TTC549 (cell line): Measurements from ENCODE around the gene VPREB1.
"Not testable (repeated sequence)": the region's sequence is repeated elsewhere in the genome, so short reads cannot be mapped to it uniquely, and the experiment has no call there.

Source experiments
- FAIRE-seq: peaks from 2 replicates; lab custom pipeline; 2012; peaks lifted over from hg19 to GRCh38; lab: Jason Lieb, UNC

VPREB1 gene, protein sequence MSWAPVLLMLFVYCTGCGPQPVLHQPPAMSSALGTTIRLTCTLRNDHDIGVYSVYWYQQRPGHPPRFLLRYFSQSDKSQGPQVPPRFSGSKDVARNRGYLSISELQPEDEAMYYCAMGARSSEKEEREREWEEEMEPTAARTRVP

DNA sequence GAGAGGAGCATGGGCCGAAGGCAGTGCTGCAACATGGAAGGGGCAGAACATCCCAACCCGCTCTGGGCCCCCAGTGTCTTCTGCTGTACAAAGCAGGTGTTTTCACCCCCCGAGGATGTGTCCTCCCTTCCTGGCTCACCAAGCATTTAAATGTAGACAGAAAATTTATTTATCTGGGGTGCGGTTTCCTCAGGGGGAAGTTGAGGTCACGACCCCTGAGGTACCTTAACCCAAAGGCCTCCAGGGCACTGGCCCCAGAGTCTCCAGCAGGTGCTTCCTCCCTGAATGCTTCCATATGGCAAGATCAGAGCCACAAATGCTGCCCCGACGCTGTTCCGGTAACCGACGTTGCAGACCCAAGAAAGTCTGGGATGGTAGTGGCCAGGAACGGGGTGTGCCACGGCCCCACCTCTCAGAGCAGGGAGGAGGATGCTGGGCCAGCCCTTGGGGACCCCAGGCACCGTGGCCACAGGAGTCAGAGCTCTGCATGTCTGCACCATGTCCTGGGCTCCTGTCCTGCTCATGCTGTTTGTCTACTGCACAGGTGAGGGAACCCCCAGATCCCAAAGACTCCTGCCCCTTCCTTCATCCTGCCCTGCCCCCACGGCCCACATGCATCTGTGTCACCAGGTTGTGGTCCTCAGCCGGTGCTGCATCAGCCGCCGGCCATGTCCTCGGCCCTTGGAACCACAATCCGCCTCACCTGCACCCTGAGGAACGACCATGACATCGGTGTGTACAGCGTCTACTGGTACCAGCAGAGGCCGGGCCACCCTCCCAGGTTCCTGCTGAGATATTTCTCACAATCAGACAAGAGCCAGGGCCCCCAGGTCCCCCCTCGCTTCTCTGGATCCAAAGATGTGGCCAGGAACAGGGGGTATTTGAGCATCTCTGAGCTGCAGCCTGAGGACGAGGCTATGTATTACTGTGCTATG, at the start of gene VPREB1:
Gene VPREB1, plus strand, starts transcription at position 471 of the 935 bp plus-strand sequence. Its CDS starts 28 bp downstream, at position 499.
- no peak for FAIRE-seq

DNA sequence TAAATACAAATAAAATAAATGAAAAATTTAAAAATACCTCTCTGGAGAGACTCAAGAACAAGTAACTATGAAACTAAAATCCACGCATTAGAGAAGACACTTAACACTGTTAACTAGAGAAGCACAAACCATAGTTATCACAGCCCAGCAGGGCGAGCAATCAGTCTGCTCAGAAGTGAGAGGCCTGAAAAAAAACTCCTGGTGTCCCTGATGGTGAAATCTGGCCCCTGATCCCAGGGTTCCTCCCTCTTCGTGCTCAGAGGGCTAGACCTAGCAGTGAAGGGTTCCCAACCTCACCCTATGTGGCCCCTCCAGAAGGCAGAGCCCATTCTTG, 49.7 kb upstream of the VPREB1 start:
- no peak for FAIRE-seq

DNA sequence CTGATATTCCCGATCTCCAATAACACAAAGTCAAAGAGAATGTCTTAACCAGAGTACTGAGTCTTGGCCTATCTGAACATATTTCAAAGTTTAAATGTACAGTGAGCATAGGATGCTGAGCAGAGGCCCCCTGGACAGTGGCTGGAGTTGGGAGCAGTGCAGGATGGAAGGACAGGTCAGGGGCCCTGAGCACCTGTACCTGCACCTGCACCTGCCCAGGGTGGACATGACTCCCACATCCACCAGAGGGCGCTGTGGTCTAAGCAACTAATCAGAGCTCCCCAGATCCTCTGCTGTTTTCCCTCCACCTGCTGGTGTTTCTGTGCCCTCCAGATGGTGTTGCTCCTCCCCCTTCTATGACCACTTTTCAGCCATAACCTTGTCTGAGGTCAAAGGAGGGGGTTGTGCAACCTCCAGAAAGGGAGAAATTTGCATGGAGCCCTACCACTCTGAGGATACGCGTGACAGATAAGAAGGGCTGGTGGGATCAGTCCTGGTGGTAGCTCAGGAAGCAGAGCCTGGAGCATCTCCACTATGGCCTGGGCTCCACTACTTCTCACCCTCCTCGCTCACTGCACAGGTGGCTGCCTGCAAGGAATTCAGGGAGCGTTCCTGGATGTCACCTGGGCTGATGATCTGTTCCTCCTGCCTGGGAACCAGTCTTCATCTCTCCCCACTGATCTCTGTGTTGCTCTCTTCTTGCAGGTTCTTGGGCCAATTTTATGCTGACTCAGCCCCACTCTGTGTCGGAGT, 49.1 kb upstream of the VPREB1 start:
- FAIRE-seq, result no peak

DNA sequence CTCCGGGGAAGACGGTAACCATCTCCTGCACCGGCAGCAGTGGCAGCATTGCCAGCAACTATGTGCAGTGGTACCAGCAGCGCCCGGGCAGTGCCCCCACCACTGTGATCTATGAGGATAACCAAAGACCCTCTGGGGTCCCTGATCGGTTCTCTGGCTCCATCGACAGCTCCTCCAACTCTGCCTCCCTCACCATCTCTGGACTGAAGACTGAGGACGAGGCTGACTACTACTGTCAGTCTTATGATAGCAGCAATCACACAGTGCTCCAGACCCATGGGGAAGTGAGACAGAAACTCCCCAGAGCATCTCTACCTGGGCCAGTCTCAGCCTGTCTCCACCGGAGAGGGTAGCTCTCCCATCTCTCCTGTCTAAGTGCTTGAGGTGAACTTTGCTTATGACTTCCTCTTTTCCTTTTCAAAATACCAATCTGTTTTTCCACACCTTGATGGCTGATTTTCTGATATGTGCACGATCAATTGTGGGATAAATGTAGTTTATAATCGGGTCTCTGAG, 48.5 kb upstream of the VPREB1 start:
- FAIRE-seq, result no peak

DNA sequence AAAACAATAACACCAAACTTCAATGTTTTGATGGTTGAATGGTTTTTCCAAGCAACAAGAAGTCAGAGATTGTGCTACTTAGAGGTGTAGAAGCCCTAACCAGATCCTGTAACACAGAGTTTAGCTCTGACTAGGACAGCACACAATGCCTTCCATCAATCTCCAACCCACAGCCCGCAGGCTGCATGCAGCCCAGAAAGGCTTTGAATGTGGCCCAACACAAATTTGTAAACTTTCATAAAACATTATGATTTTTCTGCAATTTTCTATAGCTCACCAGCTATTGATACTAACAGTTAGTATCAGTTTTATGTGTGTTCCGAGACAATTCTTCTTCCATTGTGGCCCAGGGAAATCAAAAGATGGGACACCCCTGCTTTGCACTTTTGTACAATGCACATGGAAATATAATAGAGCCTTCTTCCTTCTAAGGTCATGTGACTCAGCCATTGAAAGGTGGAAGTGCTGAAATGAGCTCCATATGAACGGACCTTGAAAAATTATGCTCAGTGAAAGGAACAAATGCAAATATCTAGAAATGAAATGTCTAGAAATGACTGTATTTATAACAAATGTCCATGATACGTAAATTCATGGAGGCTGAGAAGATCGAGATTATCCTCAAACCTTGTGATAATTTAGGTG, 47.6 kb upstream of the VPREB1 start:
- no peak for FAIRE-seq

DNA sequence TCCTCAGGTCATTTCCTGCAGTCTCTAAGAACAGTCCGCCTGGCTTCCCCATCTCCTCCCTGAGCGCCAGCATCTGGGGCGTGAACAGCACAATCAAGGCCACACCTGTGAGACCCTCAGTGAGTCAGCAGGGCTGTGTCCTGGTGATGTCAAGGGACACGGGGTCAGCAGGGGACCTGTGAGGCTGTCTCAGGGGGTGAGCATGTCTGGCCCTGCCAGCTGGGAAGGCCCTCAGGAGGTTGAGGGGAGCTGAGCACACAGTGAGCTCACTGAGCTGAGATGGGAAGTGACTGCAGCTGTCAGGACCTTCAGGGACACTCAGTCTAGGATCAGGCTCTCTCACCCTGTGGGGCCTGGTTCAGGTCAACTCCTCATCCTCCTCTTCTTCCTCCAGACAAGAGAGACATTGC, 46.6 kb upstream of the VPREB1 start:
- FAIRE-seq, result no peak

DNA sequence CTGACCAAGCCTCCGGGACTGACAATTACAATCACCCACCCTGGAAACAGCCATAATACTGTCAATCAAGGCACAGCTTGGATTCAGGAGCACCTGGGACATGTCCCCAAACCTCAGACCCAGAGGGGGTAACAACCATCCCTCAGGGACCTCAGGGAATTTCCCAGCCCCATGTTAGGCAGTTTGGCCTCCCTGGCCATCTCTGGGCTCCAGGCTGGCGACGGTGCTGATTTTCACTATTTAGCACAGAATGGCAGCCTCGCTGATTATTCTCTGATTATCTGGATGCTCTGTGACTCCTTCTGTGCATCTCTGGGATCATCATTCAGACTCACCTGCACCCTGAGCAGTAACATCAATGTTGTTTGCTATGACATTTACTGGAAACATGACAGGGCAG, 45.8 kb upstream of the VPREB1 start:
- no peak for FAIRE-seq

DNA sequence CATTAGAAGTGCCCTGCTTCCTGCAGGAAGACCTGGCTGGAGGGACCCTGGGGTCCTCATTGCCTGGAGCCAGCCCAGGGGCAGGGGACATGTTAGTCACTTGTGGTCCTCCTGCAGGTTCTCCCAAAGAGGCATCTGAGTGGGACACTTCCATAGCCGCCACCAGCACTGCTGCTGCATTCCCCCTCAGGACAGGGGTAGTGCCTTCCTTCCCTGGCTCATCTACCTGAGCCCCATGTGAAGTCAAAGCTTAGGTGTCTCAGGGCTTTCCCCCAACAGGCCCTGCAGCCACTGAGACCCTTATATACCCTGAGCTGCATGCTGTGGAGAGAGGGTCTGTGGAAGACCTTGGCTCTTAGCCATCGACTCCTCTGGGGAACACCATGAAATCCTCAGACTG, 45.0 kb upstream of the VPREB1 start:
- FAIRE-seq, result no peak

DNA sequence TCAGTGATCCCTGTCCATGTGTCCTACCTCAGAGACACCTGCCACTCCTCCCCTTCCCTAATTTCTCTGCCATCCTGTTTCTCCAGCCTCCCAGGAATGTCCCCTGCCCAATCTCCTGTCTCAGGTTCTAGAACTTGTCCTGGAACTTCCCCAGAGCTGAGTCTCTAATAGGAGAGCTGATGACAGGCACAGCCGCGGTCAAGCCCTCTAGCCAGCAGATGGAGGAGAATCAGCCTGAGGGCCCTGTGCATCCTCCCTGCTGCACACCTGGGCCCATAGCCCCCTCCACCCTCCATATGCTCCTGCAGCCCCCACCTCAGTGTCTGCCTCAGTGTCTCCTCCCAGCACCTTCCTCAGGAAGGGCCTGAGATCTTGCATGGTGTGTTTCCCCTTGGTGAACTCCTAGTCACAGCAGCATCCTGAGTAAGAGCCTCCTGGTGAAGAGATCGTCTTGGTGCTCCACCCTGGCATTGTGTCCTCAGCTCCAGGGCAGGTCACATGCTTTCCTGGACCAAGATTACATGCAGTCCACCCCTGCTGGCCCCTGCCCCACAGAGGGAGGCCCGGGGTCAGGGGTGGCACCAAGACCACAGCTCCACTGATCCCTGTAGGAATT, 43.9 kb upstream of the VPREB1 start:
- no peak for FAIRE-seq

DNA sequence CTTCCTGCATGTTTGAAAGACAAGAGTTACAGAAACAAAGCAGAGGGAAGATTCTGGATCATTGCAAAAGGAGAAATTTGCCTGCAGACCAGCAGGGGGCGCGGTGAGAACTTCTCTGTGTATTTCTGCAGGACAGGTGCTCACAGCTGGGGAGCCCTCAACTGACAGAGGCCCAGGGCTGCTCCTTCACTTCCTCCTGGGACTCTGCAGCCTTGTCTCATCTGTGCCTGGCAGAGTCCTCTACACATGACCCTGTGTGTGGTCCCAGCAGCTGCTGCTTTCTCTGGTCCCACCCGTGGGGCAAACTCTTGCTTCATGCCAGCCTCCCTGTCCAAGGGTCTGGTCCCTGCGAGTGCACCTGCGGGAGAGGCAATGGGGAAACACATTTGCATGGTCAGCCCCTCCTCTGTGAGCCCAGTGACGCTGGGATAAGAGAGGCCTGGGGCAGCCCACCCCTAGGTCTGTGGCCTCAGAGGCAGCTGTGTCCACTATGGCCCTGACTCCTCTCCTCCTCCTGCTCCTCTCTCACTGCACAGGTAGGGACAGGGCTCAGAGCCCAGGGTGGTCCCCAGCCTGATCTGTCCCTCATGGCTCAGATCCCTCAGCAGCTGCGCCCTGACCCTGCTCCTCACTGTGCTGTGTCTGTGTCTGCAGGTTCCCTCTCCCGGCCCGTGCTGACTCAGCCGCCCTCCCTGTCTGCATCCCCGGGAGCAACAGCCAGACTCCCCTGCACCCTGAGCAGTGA, 43.2 kb upstream of the VPREB1 start:
- no peak for FAIRE-seq

DNA sequence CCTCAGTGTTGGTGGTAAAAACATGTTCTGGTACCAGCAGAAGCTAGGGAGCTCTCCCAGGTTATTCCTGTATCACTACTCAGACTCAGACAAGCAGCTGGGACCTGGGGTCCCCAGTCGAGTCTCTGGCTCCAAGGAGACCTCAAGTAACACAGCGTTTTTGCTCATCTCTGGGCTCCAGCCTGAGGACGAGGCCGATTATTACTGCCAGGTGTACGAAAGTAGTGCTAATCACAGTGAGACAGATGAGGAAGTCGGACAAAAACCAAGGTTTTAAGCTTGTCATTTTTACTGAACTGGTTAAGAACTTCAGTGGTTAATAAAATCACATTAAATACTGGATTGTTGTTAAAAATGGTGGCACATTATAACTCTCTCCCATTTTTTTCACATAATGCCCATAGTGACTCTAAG, 42.6 kb upstream of the VPREB1 start:
- no peak for FAIRE-seq

DNA sequence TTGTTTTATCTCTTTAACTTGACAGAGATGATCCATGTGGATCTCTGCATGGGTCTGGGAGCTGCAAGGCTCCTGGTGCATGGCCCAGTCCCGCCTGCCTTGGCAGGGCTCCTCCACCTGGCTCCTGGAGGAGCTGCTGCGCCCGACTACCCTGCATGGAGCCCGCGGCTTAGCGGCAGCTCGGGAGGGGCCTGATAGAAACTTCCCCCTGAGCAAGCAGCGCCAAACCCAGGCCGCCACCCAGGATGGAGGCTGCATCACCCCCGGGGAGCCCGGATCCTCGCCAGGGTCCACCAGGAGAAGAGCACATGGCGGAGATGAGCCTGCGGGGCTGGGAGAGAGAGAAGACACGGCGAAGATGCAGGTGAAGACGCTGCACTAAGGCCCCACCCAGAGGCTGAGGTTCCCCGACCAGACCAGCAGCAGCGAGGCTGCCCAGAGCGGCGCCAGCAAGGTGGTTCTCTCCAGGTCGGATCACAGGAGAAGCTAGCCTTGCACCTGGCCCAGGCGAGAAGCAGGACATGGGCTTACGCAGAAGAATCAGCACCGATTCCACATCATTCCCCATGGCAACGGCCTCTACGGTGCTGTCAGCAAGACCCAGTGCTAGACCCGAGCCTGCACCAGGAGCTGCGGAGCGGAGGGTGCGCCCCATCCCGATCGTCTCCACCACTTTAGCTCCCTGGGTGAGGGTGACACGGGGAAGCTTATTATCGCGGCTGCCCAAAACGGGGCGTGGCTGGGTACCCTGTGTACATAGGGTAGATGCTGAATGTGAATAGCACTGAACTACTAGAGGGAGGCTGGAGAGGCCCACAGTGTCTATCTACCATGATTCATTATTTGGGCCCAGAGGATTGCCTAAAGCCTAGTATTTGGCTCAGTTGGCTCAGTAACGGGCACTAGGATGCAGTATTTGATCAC, 41.3 kb upstream of the VPREB1 start:
- FAIRE-seq, result no peak

DNA sequence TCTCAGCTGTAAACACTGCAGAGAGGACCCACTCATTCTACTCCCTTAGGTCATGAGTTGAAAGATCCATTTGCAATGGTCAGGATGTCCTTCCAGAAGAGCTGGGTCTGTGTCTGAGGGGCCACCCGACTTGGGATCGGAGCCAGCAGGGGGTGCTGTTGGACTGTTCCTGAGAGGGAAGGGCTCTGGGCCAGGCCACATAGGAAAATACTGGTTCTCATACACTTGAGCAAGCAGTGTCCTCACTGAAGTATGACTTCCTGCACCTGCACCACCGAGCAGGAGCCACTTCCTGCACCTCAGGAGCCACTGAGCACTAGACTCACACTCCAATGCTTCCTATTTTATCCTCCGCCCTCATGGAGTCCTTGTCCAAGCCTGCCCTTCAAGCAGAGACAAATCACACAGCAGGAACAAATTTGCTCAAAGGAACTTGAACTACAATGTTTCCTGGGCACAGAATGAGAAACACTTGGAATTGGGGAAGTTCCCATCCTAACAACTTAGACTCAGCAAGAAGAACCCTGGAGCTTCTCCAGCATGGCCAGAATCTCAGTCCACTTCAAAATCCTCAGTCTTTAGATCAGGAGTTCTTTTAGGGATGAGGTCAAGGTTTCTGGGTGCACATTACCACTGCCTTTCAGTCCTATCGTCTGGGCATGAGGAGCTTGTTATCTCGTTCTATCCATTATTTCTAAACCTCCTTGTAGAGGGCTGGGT, 36.6 kb upstream of the VPREB1 start:
- no peak for FAIRE-seq

DNA sequence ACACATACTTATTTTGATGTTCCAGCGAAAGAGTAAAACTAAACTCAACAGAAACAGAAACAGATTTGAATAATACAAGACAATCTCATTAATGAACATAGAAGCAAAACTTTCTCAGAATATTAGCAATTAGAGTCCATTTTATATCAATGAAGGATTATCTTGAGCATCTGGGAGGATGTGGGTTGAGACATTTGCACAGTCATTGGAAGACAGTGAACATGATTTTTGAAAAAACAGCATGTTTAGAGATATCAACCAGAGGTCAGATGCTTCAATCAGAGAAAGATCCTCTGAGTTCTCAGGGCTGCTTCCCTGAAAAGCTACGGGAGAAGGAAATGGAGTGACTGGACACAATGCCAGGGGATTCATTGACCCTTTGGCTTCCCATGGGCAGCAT, 35.9 kb upstream of the VPREB1 start:
- FAIRE-seq, result no peak

DNA sequence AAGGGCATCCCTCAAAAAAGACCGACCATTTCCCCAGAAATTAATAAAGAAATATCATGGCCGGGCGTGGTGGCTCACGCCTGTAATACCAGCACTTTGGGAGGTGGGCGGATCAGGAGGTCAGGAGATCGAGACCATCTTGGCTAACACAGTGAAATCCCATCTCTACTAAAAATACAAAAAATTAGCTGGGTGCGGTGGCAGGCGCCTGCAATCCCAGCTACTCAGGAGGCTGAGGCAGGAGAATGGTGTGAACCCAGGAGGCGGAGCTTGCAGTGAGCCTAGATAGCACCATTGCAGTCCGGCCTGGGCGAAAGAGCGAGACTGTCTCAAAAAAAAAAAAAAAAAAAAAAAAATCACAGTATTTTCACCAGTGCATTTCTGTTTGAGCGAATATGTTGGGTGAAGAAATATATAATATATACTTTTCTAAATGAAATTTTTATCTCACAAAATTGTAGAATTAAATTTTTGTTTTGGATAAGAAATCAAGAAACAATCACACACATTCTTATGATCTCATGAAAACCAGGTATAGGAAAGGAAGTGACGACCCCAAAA, 35.4 kb upstream of the VPREB1 start:
- not testable (repeated sequence) for FAIRE-seq

DNA sequence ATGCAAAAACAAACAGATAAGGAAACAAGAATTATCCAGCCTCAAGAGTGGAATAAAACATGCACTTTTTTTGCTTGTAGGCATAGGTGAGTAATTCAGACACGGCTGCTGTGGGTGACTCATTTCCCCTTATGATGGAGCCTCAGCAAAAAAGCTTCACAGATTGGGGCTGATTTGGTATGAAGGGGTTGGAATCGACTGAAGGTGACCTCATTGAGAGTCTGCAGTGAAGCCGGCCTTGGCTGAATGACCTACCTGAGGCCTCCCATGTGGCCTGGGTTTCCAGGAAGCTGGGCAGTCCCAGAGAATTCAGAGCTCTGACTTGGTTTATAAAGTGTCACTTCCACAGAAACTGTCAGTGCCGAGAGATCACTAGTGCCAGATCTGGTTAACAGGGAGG, 34.2 kb upstream of the VPREB1 start:
- FAIRE-seq, result no peak

DNA sequence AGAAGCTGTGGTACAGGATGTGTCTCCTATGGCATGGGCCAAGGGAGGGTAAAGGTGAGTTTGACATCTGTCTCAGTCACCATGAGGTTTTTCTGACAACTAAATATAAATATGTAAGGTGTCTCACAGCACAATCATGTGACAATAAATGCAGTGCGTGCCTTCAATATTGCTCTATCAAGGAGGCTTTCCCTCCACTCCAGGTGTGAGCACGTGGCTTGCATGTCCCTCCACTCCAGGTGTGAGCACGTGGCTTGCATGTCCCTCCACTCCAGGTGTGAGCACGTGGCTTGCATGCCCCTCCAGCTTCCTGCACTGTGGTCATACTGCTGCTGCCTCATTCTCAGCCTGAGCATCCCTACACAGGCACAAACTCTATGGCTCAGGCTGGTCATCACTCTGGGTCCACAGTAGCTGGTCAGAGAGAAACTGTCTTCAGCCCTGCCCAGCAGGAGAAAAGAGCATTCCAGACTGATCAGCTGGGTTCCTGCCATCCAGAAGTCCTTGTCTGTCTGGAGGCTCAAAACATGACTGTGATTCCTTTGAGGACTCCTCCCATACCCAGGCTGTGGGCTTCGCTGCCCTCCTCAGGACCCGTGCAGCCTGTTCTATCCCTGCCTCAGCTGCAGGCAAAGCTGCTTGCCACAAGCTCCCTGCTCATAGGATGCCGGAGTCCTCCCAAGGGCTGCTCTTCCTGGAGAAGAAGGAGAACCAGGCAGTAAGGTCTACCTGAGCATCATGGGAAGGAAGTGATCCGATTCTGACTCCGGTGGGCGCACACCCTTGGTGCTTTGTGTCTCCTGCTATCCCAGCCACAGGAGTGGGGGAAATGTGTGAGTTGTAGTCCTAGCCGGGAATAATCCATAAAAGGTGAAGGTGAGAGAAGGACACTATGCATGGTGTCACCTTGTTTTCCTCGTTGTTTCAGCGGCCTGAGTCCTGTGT, 33.4 kb upstream of the VPREB1 start:
- no peak for FAIRE-seq

DNA sequence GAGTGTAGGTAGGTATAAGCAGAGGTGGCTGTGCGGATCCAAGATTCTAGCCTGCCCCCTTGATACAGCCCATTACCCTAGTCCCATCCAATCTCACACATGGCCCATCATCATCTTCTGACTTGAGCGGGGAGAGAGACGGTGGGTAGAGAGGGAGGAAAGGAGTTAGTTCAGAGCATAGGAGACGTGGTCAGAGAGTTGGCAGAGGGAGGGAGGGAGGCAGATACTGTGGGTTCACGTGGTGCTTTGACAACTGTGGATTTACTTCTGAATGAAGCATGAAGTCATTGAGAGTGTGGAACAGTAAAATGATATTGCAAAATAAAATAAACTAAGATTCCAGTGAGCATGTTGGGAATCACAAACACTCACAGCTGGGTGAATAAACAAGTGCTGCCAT, 31.4 kb upstream of the VPREB1 start:
- no peak for FAIRE-seq
